ENCODE data around the gene LYRM9. TPM values are rescaled to one million over a fixed set of nuclear protein-coding genes. Genes with fewer than 3 reads are reported as not detected.

LYRM9 gene
- total and polyA plus RNA-seq, 9 of the 15 experiments (the other 6 are each of a cell fraction or from before 2014, with no cell fraction given) = 0.98 to 4.7 (median 1.8) TPM

GRCh38 chr17:27907976-27908558, 14.9 kb upstream of the LYRM9 start (continued):
- no peak for TF ChIP-seq ZNF407 (IDR thresholded peaks at IDR 0.05; ENCODE audit: low read depth)
- TF ChIP-seq CSDE1 (IDR thresholded peaks at IDR 0.05) = no peak
- no peak for TF ChIP-seq TBL1XR1 (IDR thresholded peaks at IDR 0.05; ENCODE audit: low read length in 2 of 2)
- peak; percentile 84; the same call in 1 of the 2 replicates for TF ChIP-seq MTF1 (CRISPR knock-in tag; IDR thresholded peaks at IDR 0.05; ENCODE audit: borderline replicate concordance)
- TF ChIP-seq FOXP1 (CRISPR knock-in tag; IDR thresholded peaks at IDR 0.05) = no peak
- peak; percentile 23; the same call in 1 of the 2 replicates for TF ChIP-seq TEAD4 (IDR thresholded peaks at IDR 0.05; ENCODE audit: low read length)
- TF ChIP-seq TEAD4 (CRISPR knock-in tag; IDR thresholded peaks at IDR 0.05; ENCODE audit: borderline replicate concordance) = no peak
- TF ChIP-seq, protein P1, sequence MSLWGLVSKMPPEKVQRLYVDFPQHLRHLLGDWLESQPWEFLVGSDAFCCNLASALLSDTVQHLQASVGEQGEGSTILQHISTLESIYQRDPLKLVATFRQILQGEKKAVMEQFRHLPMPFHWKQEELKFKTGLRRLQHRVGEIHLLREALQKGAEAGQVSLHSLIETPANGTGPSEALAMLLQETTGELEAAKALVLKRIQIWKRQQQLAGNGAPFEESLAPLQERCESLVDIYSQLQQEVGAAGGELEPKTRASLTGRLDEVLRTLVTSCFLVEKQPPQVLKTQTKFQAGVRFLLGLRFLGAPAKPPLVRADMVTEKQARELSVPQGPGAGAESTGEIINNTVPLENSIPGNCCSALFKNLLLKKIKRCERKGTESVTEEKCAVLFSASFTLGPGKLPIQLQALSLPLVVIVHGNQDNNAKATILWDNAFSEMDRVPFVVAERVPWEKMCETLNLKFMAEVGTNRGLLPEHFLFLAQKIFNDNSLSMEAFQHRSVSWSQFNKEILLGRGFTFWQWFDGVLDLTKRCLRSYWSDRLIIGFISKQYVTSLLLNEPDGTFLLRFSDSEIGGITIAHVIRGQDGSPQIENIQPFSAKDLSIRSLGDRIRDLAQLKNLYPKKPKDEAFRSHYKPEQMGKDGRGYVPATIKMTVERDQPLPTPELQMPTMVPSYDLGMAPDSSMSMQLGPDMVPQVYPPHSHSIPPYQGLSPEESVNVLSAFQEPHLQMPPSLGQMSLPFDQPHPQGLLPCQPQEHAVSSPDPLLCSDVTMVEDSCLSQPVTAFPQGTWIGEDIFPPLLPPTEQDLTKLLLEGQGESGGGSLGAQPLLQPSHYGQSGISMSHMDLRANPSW (CRISPR knock-in tag; IDR thresholded peaks at IDR 0.05) = no peak
- TF ChIP-seq GABPA (tag; conservative IDR thresholded peaks at IDR 0.05; ENCODE audit: low read depth) = no peak
- TF ChIP-seq SMAD2 (IDR thresholded peaks at IDR 0.05; ENCODE audit: low read depth, low read length) = no peak
- TF ChIP-seq SIN3B (IDR thresholded peaks at IDR 0.05; ENCODE audit: low read depth) = no peak

Data from K562 (cell line).